ENCODE results near the gene HTD2.

HTD2 gene

GRCh38 chr3:58293516-58293915 lies 12.8 kb upstream of the HTD2 start:
- DNase-seq: no peak

DNA sequence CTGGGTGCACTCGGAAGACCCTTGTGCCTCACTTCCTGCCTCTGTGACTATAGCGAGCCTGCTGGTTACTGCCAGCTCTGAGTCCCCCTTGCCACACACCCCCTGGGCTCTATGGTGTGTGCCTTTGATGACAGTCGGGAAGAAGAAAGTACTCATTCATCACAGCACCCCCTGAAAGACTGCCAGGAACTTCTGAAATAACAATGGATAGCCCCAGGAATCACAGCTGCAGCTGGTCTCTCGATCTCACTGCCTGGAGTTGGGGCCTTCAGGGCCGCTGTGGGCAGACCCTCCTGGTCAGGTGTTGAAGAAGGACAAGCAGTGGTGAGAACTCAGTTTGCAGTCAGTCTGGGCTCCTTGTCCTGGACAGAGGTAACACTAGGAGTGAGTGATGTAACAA lies 10.1 kb upstream of the HTD2 start:
- DNase-seq: no peak

DNA sequence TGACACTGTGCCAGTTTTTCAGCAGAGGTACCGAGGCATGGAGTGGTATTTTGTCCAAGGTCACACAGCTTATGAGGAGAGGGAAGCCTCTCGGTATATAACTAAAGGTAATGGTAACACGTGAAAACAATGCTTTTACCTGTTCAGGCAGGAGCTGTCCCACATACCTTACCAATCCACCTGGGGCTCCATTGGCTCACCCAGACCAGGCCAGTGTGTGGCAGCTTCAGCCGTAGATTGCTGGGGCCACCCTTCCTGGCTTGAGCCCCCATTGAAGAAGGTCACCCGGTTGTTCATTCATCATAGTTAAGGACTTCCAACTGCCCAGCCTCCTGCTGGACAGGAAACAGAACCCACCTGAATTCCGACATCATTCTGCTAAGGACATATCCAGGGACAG lies 9.5 kb upstream of the HTD2 start:
- no peak for DNase-seq

DNA sequence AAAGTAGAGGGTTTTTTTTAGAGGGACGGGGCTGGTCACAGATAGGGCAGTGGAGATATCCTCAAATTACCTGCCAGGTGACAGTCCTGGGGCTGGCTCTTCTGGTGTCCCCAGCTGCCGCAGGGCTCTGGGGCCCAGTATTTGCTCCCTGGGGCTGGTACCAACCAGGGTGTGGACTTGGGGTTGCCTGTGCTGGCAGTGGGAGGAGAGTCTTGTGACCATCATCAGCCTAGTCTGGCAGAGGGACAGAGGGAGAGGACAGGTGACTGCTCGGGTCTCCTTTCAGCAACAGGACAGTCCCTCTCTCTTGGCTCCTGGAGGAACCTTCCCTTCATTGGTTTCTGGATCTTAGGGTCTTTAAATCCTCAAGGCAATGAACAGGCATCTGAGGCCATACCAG lies 8.1 kb upstream of the HTD2 start:
- no peak for DNase-seq

- no peak for DNase-seq
Observed at GRCh38 chr3:58299075-58299474, 7.2 kb upstream of the HTD2 start.

GRCh38 chr3:58299839-58300516 lies 6.3 kb upstream of the HTD2 start:
- peak; percentile 22 to 25 for DNase-seq

DNA sequence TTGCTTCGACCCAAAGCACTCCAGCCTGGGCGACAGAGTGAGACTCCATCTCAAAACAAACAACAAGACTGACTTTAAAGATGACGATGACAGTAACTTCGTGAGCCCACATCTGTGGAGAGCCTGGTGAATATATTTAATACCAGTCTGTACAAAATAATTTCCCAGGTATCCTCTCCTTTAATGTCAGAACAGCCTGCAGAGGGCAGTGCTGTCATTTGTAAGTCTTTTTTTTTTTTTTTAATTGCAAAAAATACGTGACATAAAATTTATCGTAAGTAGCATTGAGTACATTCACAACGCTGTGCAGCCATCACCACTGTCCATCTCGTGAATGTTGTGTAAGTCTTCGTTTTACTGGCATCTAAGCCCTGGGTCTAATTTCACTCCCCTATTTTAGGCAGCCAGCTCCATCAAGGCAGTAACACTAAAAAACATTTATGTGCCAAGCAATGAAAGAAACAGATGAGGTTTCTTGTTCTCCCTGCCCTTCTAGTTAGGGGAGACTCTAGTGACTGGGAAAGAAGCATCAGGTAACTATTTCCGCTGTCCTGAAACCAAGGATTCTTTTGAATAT lies 1.4 kb downstream of the HTD2 start:
- peak; percentile 31 to 35 for DNase-seq

DNA sequence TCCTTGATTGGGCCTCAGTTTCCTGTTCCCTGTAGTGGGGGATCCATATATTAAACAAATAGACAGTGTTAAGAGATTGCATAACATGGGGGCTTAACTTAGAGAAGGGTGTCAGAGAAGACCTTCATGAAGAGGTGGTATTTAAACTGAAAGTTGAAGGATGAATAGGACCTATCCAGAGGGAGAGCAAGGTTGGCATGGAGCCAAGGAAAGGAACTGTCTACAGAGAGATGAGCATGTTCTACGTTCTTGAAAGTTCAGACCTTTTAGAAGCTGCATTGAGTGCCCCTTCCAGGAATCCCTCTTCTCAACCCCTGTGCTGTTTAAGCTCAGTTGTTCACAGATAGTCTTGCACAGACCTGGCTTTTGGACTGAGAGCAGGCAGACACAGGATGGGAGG lies 2.4 kb downstream of the HTD2 start:
- no peak for DNase-seq

- peak; percentile 26 to 37 for DNase-seq
Observed at GRCh38 chr3:58317811-58318210, 11.5 kb downstream of the HTD2 start.

DNA sequence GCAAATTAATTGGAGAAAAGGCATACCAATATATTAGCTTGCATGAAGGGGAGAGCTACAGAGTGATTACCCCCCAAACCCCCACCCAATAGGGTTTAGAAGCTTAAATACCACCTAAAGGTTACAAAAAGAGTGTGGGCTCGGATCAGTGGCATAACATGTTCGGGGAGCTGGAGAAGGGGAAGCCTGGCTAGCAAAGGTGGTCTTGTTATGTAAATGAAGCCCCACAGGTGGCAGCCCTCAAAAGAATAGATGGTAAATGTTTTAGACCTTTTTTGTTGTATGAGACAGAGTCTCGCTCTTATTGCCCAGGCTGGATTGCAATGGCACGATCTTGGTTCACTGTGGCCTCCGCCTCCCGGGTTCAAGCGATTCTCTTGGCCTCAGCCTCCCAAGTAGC lies 15.5 kb downstream of the HTD2 start:
- no peak for DNase-seq

- no peak for DNase-seq
Observed at GRCh38 chr3:58322793-58323192, 16.5 kb downstream of the HTD2 start.

DNA sequence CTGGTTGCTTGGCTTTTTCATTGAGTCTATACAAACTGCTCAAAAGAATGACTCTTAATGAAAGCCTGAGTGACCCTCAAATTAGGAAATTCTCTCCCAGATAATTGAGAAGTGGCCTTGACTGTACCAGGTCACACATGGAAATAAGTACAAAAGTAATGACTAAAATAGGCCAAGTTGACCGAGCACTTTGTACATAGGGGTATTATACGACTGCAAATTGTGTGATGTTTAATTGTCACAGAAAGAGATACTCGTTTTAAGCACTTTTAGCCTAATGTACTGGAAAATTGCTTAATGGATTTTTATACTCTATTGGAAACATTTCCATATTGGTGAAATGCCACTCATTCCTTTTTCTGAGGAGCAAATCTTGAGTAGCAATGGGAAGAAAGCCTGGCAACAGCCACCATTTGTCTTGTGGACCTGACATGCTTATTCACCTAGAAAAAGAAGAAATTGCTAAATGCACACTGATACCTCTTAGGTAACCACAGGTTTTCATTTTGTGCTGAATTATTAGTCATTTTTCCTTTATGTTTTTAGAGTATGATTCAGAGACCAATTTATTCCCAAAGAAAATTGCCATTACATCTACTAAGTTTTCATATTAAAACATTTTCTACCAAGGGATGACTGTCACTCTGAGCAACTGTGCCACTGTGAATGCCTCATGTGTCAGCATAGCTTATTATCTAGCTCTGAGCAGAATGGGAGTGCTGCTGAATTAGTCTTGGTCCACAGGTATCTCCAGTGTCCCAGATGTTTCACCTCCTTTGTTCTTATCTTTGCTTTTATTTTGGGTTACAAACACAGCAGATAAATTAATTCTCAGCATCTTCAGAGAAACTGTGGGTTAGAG lies 17.4 kb downstream of the HTD2 start:
- no peak for DNase-seq

GRCh38 chr3:58324391-58325390 lies 18.4 kb downstream of the HTD2 start:
- DNase-seq: no peak

- DNase-seq: no peak
Observed at GRCh38 chr3:58325525-58325992, 19.2 kb downstream of the HTD2 start.

DNA sequence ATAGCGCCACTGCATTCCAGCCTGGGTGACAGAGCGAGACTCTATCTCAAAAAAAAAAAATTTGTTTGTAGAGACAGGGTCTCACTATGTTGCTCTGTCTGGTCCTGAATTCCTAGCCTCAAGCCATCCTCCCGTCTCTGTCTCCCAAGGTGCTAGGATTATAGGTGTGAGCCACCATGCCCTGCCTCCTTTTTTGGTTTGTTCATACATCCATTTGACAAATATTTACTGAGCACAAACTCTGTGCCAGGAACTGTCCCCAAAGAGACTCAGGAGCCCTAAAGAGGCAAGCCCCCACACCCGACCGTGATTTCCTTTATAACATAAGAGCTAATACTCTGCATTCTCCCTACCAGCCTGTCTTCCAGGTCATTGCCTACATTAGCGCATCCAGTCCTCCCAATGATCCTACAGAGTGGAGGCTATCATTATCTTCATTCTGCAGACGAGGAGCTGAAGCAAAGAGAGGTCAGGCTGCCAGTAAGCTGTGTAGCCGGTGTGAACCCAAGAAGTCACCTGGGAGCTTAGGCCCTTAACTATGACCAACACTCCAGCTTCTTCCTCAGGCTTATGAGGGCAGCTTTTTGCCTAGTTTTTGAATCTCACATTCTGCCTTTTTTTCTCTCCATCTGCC lies 20.1 kb downstream of the HTD2 start:
- no peak for DNase-seq

DNA sequence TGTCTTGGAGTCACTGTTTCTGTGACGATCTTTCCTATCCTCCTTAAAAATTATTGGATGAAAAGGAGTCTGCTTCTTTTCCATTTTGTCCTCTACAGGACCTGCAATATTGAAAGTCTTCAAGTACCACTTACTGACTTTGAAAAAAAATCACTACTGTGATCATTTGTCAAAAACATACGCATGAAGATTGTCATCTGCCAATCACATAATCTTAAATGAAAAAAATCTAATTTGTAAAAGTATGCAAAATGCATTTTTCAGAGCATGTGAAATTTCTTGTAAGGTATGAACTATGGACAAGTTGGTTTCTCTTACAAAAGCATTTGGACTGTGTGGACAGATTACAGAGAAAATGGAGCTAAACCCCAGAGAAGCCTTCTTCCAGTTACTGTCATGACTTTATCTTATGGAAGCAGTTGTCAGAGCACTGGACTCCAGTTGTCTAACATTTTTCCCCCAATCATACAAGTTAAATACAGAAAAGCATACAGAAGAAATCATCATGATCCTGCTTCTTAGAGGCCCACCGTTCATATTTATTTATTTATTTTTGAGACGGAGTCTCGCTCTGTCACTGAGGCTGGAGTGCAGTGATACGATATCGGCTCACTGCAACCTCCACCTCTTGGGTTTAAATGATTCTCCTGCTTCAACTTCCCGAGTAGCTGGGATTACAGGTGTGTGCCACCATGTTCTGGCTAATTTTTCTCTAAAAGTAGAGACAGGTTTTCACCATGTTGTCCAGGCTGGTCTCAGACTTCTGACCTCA lies 23.0 kb downstream of the HTD2 start:
- DNase-seq: no peak

- DNase-seq: no peak
Observed at GRCh38 chr3:58329922-58330413, 23.6 kb downstream of the HTD2 start.

DNA sequence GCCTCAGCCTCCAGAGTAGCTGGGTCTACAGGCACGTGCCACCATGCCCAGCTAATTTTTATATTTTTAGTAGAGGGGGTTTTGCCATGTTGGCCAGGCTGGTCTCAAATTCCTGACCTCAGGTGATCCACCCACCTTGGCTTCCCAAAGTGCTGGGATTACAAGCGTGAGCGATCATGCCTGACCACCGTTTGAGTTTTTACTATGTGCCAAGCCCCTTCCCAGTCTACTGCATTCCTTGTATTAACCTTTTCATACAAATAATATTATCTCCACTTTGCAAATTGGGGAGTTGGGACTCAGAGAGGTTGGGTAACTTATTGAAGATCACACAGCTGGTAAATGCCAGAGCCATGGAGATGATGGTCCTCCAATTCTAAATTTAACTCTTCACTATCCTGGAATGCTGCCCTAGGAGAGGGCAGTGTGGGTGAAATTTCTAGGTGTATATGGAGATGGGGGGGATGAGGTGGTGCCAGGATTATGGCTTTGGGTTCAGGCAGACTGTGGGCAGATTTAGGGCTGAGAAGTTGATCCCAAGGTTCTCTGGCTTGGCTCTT lies 25.4 kb downstream of the HTD2 start:
- DNase-seq: no peak

DNA sequence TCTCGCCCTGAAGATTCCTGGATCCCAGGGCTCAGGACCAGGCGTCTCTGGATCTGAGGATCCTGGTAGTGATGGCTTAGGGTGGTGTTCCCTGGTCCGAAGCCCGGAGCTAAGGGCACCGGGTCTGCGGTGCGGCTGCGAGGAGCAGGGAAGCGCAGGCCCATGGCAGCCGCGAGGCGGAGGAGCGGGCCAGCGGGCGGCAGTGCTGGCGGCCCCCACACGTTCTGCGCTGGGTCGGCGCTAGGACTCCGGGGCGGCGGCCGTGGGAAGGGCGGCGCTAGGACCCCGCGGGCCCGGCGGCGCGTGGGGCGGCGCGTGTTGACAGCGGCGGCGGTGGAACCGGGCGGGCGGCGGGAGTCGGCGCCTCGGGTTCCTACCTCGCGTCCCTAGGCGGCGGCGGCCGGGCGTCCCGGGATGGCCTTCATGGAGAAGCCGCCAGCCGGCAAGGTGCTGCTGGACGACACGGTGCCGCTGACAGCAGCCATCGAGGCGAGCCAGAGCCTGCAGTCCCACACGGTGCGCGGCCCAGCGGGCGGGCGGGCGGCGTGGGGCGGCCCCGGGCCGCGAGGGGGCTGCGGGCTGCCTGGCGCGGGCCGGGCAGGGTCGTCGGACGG lies 26.4 kb downstream of the HTD2 start, which contains the start of gene PXK:
Gene PXK (plus strand): TSS at position 318 of the 614 bp plus-strand sequence. CDS start 97 bp downstream, at position 415.
- DNase-seq: peak; percentile 66 to 80

Measured in inflammatory macrophage treated with lipopolysaccharide for 1 hour (primary cell).